Astrocyte (in vitro differentiated cells and primary cell): Measurements from ENCODE around the gene CD24. TPM values are rescaled to one million over a fixed set of nuclear protein-coding genes. Genes with fewer than 3 reads are reported as not detected.

Experiments used
- DNase-seq: peaks from one replicate; pipeline ENCODE4 v3.0.0-alpha.2; 2010; ENCODE audit warnings: low read depth
- FAIRE-seq: peaks from 2 replicates; lab custom pipeline; 2011; peaks lifted over from hg19 to GRCh38; lab: Jason Lieb, UNC
- H2AFZ ChIP-seq: 2 replicates; pipeline ENCODE4 v1.6.0; 2012; ENCODE audit warnings: low read depth, low read length, inconsistent platforms
- H3K27ac ChIP-seq: 2 replicates; pipeline ENCODE4 v1.5.1; 2011; ENCODE audit warnings: low read depth, low read length, inconsistent platforms
- H3K27me3 ChIP-seq: 2 replicates; pipeline ENCODE4 v1.6.0; 2011; ENCODE audit warnings: low read length, inconsistent platforms; ENCODE audit not compliant: insufficient read depth
- H3K36me3 ChIP-seq: 2 replicates; pipeline ENCODE4 v1.5.1; 2011; ENCODE audit warnings: low read length, inconsistent platforms; ENCODE audit not compliant: insufficient read depth
- H3K4me1 ChIP-seq: 2 replicates; pipeline ENCODE4 v1.5.1; 2011; ENCODE audit warnings: low read length, inconsistent platforms; ENCODE audit not compliant: insufficient read depth
- H3K4me2 ChIP-seq: 2 replicates; pipeline ENCODE4 v1.6.0; 2012; ENCODE audit warnings: low read length, inconsistent platforms
- H3K4me3 ChIP-seq: 2 replicates; pipeline ENCODE4 v1.5.1; 2011; ENCODE audit warnings: low read depth, mild to moderate bottlenecking, low read length, inconsistent platforms; ENCODE audit not compliant: insufficient read depth
- H3K79me2 ChIP-seq: 2 replicates; pipeline ENCODE4 v1.6.0; 2012; ENCODE audit warnings: mild to moderate bottlenecking, low read length, inconsistent platforms; ENCODE audit not compliant: insufficient read depth
- H3K9ac ChIP-seq: 2 replicates; pipeline ENCODE4 v1.6.0; 2012; ENCODE audit warnings: mild to moderate bottlenecking, low read length, inconsistent platforms
- H3K9me3 ChIP-seq: 2 replicates; pipeline ENCODE4 v1.5.1; 2012; ENCODE audit warnings: low read depth, mild to moderate bottlenecking, low read length, inconsistent platforms; ENCODE audit not compliant: insufficient read depth
- H4K20me1 ChIP-seq: 2 replicates; pipeline ENCODE4 v1.6.0; 2012; ENCODE audit warnings: low read length, inconsistent platforms; ENCODE audit not compliant: insufficient read depth
- H3K27ac Mint-ChIP-seq: one replicate; pipeline ENCODE4 v1.8.0; 2021; ENCODE audit warnings: mild to moderate bottlenecking, mixed read lengths; ENCODE audit not compliant: unreplicated experiment
- H3K27me3 Mint-ChIP-seq: one replicate; pipeline ENCODE4 v1.8.0; 2021; ENCODE audit warnings: low read depth, mixed read lengths; ENCODE audit not compliant: unreplicated experiment
- H3K36me3 Mint-ChIP-seq: one replicate; pipeline ENCODE4 v1.8.0; 2021; ENCODE audit warnings: low read depth, mixed read lengths; ENCODE audit not compliant: unreplicated experiment
- H3K4me1 Mint-ChIP-seq: one replicate; pipeline ENCODE4 v1.8.0; 2021; ENCODE audit warnings: low read depth, mixed read lengths; ENCODE audit not compliant: unreplicated experiment
- H3K4me3 Mint-ChIP-seq: one replicate; pipeline ENCODE4 v1.8.0; 2021; ENCODE audit warnings: mild to moderate bottlenecking, moderate library complexity, mixed read lengths; ENCODE audit not compliant: unreplicated experiment
- H3K9me3 Mint-ChIP-seq: one replicate; pipeline ENCODE4 v1.8.0; 2021; ENCODE audit warnings: mild to moderate bottlenecking, mixed read lengths; ENCODE audit not compliant: unreplicated experiment
- EZH2 ChIP-seq: IDR thresholded peaks from 2 replicates; pipeline ENCODE4 v1.6.1; 2012; ENCODE audit warnings: mild to moderate bottlenecking, low read length, inconsistent platforms; ENCODE audit not compliant: insufficient read depth
- total RNA-seq: library from RNA; stranded (reverse); gene quantifications from 2 replicates; pipeline ENCODE4 v1.2.1, GENCODE V29; 2021
- TF ChIP-seq, protein P1 (sequence below): IDR thresholded peaks from 2 replicates; pipeline ENCODE4 v1.5.1; 2011; ENCODE audit warnings: low read depth, mild to moderate bottlenecking, inconsistent platforms, low read length, moderate library complexity; ENCODE audit not compliant: insufficient read depth

The CD24 gene
- total RNA-seq, 1 donor from 2014 or later = 95.1 TPM

DNA sequence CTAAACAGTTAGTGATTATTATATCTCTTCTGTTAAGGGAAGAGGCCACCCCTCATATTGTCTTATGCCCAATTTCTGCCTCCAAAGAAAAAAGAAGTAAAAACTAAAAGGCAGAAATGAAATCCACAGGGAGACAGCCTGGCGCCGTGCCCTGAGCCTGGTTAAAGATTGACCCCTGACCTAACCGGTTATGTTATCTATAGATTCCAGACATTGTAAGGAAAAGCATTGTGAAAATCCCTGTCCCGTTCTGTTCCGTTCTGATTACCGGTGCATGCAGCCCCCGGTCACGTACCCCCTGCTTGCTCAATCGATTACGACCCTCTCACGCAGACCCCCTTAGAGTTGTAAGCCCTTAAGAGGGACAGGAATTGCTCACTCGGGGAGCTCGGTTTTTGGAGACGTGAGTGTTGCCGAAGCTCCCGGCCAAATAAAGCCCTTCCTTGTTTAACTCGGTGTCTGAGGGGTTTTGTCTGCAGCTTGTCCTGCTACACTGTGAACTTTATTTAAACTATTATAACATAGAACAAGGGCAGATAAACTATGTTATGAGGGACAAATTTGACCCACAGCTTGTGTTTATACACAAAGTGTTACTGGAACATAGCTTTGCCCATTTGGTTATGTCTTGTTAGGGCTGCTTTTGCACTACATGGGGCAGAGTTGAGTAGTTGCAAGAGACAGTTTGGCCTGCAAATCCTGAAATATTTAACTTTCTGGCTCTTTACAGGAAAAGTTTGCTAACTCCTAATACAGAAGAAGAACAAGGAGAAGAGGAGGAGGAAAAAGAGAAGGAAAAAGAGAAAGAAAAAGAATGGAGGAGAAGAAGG is 49.6 kb downstream of the CD24 start:
- H3K4me3 Mint-ChIP-seq = no peak overlapping the region
- Histone ChIP-seq H3K79me2 (no peaks in the 10 kb centered on the region), H3K4me2 (no peak overlapping the region), H2AFZ (no peak overlapping the region), H3K27ac (no peak overlapping the region), H3K4me3 (no peak overlapping the region), H3K9me3 (no peaks in the 10 kb centered on the region), H3K9ac (no peak overlapping the region), H3K27me3 (peaks cover 9% of the 10 kb centered on the region), H3K36me3 (no peaks in the 10 kb centered on the region), H4K20me1 (no peaks in the 10 kb centered on the region), H3K4me1 (no peaks in the 10 kb centered on the region)
- DNase-seq (no peak), FAIRE-seq (no peak)
- H3K4me1 Mint-ChIP-seq = no peaks in the 10 kb centered on the region
- no peaks in the 10 kb centered on the region for H3K9me3 Mint-ChIP-seq
- H3K27me3 Mint-ChIP-seq = no peaks in the 10 kb centered on the region
- TF ChIP-seq, protein P1, sequence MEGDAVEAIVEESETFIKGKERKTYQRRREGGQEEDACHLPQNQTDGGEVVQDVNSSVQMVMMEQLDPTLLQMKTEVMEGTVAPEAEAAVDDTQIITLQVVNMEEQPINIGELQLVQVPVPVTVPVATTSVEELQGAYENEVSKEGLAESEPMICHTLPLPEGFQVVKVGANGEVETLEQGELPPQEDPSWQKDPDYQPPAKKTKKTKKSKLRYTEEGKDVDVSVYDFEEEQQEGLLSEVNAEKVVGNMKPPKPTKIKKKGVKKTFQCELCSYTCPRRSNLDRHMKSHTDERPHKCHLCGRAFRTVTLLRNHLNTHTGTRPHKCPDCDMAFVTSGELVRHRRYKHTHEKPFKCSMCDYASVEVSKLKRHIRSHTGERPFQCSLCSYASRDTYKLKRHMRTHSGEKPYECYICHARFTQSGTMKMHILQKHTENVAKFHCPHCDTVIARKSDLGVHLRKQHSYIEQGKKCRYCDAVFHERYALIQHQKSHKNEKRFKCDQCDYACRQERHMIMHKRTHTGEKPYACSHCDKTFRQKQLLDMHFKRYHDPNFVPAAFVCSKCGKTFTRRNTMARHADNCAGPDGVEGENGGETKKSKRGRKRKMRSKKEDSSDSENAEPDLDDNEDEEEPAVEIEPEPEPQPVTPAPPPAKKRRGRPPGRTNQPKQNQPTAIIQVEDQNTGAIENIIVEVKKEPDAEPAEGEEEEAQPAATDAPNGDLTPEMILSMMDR = no peak
- no peak for TF ChIP-seq EZH2
- H3K27ac Mint-ChIP-seq = no peak overlapping the region
- no peaks in the 10 kb centered on the region for H3K36me3 Mint-ChIP-seq

GRCh38 chr6:106922626-106923025 is 51.9 kb downstream of the CD24 start:
- H3K79me2 ChIP-seq = no peaks in the 10 kb centered on the region
- Mint-ChIP-seq H3K36me3 (no peaks in the 10 kb centered on the region), H3K4me1 (no peaks in the 10 kb centered on the region), H3K9me3 (no peaks in the 10 kb centered on the region), H3K4me3 (no peak overlapping the region), H3K27ac (no peak overlapping the region), H3K27me3 (no peaks in the 10 kb centered on the region)
- H3K4me3 ChIP-seq = no peak overlapping the region
- no peak overlapping the region for H2AFZ ChIP-seq
- H3K9ac ChIP-seq = no peak overlapping the region
- FAIRE-seq = no peak
- no peaks in the 10 kb centered on the region for H3K9me3 ChIP-seq
- H3K4me2 ChIP-seq = no peak overlapping the region
- no peaks in the 10 kb centered on the region for H3K4me1 ChIP-seq
- no peaks in the 10 kb centered on the region for H4K20me1 ChIP-seq
- H3K36me3 ChIP-seq = no peaks in the 10 kb centered on the region
- TF ChIP-seq, protein P1 = no peak
- TF ChIP-seq EZH2 = no peak
- no peak for DNase-seq
- H3K27me3 ChIP-seq = peaks cover 9% of the 10 kb centered on the region
- H3K27ac ChIP-seq = no peak overlapping the region

Other genes with a start within 250 kb of the CD24 start
- 16.3 and 16.5 TPM in 2 replicates for gene MTRES1, start 53.5 kb upstream of the CD24 start, total RNA-seq
- 3.7 and 4.4 TPM in 2 replicates for gene BEND3, start 140.8 kb upstream of the CD24 start, total RNA-seq